ENCODE results near the gene CORO7.

DNA sequence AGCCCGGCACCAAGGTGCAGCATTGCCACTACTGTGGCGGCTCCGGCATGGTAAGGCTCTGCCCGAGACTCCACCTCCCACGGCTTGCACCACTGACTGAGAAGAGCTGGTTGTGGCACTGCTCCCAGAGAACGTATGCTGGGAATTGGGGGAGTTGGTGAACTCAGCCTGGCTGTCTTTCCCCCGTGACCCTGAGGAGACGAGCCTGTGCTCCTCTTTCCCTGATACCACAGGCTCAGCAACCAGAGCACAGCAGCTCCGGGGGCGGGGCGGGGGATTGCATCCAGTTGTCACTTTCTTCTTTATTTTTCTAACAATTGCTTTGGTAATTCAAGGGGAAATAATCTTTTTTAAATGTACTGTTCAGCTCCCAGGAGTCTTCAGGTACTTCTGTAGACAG is 26.0 kb upstream of the CORO7 start:
- TF ChIP-seq, protein P1, sequence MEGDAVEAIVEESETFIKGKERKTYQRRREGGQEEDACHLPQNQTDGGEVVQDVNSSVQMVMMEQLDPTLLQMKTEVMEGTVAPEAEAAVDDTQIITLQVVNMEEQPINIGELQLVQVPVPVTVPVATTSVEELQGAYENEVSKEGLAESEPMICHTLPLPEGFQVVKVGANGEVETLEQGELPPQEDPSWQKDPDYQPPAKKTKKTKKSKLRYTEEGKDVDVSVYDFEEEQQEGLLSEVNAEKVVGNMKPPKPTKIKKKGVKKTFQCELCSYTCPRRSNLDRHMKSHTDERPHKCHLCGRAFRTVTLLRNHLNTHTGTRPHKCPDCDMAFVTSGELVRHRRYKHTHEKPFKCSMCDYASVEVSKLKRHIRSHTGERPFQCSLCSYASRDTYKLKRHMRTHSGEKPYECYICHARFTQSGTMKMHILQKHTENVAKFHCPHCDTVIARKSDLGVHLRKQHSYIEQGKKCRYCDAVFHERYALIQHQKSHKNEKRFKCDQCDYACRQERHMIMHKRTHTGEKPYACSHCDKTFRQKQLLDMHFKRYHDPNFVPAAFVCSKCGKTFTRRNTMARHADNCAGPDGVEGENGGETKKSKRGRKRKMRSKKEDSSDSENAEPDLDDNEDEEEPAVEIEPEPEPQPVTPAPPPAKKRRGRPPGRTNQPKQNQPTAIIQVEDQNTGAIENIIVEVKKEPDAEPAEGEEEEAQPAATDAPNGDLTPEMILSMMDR (IDR thresholded peaks at IDR 0.05; ENCODE audit: borderline replicate concordance, extremely low read depth, low read length, poor library complexity, severe bottlenecking), result no peak
- TF ChIP-seq EZH2 (IDR thresholded peaks at IDR 0.05; ENCODE audit: borderline replicate concordance, low read depth, low read length, severe bottlenecking), result no peak
